ENCODE measurements around the gene USP17L5. TPM values are rescaled to one million over a fixed set of nuclear protein-coding genes. Genes with fewer than 3 reads are reported as not detected.
"Not testable (repeated sequence)": the region's sequence is repeated elsewhere in the genome, so short reads cannot be mapped to it uniquely, and the experiment has no call there.

The USP17L5 gene, protein sequence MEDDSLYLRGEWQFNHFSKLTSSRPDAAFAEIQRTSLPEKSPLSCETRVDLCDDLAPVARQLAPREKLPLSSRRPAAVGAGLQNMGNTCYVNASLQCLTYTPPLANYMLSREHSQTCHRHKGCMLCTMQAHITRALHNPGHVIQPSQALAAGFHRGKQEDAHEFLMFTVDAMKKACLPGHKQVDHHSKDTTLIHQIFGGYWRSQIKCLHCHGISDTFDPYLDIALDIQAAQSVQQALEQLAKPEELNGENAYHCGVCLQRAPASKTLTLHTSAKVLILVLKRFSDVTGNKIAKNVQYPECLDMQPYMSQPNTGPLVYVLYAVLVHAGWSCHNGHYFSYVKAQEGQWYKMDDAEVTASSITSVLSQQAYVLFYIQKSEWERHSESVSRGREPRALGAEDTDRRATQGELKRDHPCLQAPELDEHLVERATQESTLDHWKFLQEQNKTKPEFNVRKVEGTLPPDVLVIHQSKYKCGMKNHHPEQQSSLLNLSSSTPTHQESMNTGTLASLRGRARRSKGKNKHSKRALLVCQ
- not detected for total RNA-seq

DNA sequence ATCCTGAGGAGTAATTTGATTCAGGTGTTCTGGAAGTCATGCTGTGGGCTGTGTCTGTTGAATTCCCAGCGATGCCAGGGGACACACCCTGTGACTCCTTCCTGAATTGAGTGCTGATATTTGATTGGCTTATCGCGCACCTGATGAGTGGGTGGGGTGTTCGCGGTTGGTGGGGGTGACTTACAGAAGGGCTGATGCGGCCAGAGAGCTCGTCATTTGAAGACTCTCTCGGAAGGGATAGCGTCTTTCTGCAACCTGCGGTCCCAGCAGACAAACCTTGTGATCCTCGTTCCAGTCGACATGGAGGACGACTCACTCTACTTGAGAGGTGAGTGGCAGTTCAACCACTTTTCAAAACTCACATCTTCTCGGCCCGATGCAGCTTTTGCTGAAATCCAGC is at the start of gene USP17L5:
Gene USP17L5, plus strand, starts transcription at position 301 of the 400 bp plus-strand sequence. Its CDS starts 0 bp downstream, at position 301.
- H3K4me3 ChIP-seq (ENCODE audit: low read depth, poor library complexity, severe bottlenecking); intact Hi-C loops (cut with DNase I; ENCODE audit: low total_unique reads); DNase-seq (ENCODE audit: low spot score in 2 of 2): not testable (repeated sequence)
- no CpG with 5 or more reads among the region's 15 CpGs for WGBS, 2 donors

DNA sequence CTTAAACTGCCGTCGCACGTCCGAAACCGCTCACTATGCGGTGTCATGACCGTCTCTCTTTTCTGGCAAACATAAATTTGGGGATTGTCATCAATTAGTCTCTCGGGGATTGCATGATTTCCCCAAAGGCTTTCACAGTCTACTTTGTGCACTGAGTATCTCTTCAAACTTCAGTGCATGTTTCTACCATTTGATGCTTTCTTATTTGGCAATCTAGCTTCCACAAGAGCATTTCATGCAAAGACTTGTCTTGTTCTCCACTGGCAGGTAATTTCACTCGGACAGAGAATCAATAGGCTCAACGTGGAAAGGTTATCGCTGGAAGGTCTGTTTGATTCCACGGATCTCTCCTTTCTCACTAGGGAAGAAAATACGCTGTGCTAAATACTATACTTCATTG is 15.0 kb upstream of the USP17L5 start:
- DNase-seq (ENCODE audit: low spot score in 2 of 2); H3K4me3 ChIP-seq (ENCODE audit: low read depth, poor library complexity, severe bottlenecking); intact Hi-C loops (cut with DNase I; ENCODE audit: low total_unique reads): not testable (repeated sequence)
- WGBS, 2 donors, result 74 to 86% methylated on average over 5 to 7 of the region's 13 CpGs

DNA sequence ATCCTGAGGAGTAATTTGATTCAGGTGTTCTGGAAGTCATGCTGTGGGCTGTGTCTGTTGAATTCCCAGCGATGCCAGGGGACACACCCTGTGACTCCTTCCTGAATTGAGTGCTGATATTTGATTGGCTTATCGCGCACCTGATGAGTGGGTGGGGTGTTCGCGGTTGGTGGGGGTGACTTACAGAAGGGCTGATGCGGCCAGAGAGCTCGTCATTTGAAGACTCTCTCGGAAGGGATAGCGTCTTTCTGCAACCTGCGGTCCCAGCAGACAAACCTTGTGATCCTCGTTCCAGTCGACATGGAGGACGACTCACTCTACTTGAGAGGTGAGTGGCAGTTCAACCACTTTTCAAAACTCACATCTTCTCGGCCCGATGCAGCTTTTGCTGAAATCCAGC is 14.3 kb upstream of the USP17L5 start, which contains the start of gene USP17L24:
Gene USP17L24, plus strand, starts transcription at position 301 of the 400 bp plus-strand sequence. Its CDS starts 0 bp downstream, at position 301.
- WGBS, 2 donors, result no CpG with 5 or more reads among the region's 15 CpGs
- H3K4me3 ChIP-seq (ENCODE audit: low read depth, poor library complexity, severe bottlenecking); DNase-seq (ENCODE audit: low spot score in 2 of 2); intact Hi-C loops (cut with DNase I; ENCODE audit: low total_unique reads): not testable (repeated sequence)

DNA sequence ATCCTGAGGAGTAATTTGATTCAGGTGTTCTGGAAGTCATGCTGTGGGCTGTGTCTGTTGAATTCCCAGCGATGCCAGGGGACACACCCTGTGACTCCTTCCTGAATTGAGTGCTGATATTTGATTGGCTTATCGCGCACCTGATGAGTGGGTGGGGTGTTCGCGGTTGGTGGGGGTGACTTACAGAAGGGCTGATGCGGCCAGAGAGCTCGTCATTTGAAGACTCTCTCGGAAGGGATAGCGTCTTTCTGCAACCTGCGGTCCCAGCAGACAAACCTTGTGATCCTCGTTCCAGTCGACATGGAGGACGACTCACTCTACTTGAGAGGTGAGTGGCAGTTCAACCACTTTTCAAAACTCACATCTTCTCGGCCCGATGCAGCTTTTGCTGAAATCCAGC is 9.6 kb upstream of the USP17L5 start, which contains the start of gene USP17L25:
Gene USP17L25, plus strand, starts transcription at position 301 of the 400 bp plus-strand sequence. Its CDS starts 0 bp downstream, at position 301.
- no CpG with 5 or more reads among the region's 15 CpGs for WGBS, 2 donors
- DNase-seq (ENCODE audit: low spot score in 2 of 2); intact Hi-C loops (cut with DNase I; ENCODE audit: low total_unique reads); H3K4me3 ChIP-seq (ENCODE audit: low read depth, poor library complexity, severe bottlenecking): not testable (repeated sequence)

DNA sequence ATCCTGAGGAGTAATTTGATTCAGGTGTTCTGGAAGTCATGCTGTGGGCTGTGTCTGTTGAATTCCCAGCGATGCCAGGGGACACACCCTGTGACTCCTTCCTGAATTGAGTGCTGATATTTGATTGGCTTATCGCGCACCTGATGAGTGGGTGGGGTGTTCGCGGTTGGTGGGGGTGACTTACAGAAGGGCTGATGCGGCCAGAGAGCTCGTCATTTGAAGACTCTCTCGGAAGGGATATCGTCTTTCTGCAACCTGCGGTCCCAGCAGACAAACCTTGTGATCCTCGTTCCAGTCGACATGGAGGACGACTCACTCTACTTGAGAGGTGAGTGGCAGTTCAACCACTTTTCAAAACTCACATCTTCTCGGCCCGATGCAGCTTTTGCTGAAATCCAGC is 4.8 kb upstream of the USP17L5 start, which contains the start of gene USP17L26:
Gene USP17L26, plus strand, starts transcription at position 301 of the 400 bp plus-strand sequence. Its CDS starts 0 bp downstream, at position 301.
- intact Hi-C loops (cut with DNase I; ENCODE audit: low total_unique reads); H3K4me3 ChIP-seq (ENCODE audit: low read depth, poor library complexity, severe bottlenecking); DNase-seq (ENCODE audit: low spot score in 2 of 2): not testable (repeated sequence)
- no CpG with 5 or more reads among the region's 15 CpGs for WGBS, 2 donors

DNA sequence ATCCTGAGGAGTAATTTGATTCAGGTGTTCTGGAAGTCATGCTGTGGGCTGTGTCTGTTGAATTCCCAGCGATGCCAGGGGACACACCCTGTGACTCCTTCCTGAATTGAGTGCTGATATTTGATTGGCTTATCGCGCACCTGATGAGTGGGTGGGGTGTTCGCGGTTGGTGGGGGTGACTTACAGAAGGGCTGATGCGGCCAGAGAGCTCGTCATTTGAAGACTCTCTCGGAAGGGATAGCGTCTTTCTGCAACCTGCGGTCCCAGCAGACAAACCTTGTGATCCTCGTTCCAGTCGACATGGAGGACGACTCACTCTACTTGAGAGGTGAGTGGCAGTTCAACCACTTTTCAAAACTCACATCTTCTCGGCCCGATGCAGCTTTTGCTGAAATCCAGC is 4.6 kb downstream of the USP17L5 start, which contains the start of gene USP17L27:
Gene USP17L27, plus strand, starts transcription at position 301 of the 400 bp plus-strand sequence. Its CDS starts 0 bp downstream, at position 301.
- no CpG with 5 or more reads among the region's 15 CpGs for WGBS, 2 donors
- H3K4me3 ChIP-seq (ENCODE audit: low read depth, poor library complexity, severe bottlenecking); DNase-seq (ENCODE audit: low spot score in 2 of 2); intact Hi-C loops (cut with DNase I; ENCODE audit: low total_unique reads): not testable (repeated sequence)

DNA sequence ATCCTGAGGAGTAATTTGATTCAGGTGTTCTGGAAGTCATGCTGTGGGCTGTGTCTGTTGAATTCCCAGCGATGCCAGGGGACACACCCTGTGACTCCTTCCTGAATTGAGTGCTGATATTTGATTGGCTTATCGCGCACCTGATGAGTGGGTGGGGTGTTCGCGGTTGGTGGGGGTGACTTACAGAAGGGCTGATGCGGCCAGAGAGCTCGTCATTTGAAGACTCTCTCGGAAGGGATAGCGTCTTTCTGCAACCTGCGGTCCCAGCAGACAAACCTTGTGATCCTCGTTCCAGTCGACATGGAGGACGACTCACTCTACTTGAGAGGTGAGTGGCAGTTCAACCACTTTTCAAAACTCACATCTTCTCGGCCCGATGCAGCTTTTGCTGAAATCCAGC is 9.4 kb downstream of the USP17L5 start, which contains the start of gene USP17L28:
Gene USP17L28, plus strand, starts transcription at position 301 of the 400 bp plus-strand sequence. Its CDS starts 0 bp downstream, at position 301.
- H3K4me3 ChIP-seq (ENCODE audit: low read depth, poor library complexity, severe bottlenecking); DNase-seq (ENCODE audit: low spot score in 2 of 2); intact Hi-C loops (cut with DNase I; ENCODE audit: low total_unique reads): not testable (repeated sequence)
- WGBS, 2 donors, result no CpG with 5 or more reads among the region's 15 CpGs

DNA sequence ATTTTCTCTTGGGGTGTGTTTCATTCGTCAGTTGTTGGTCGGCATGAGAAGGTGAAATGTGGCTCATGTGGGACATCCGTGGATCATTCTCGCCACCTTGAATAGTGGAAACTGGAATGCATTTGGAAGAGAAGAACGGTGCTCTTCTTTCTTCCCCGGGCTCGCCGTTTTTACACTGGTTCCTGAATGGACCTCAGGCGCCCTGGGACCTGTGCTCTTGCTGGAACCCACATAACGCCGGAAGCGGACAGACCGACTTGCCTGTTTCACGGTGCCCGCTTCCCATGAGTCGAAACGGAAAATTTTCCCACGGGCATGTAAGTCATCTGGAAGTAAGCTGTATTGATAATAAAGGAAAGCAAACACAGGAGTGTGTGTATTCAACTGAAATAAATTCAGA is 11.7 kb downstream of the USP17L5 start:
- H3K4me3 ChIP-seq (ENCODE audit: low read depth, poor library complexity, severe bottlenecking); intact Hi-C loops (cut with DNase I; ENCODE audit: low total_unique reads); DNase-seq (ENCODE audit: low spot score in 2 of 2): not testable (repeated sequence)
- WGBS, 2 donors, result no CpG with 5 or more reads among the region's 18 CpGs

DNA sequence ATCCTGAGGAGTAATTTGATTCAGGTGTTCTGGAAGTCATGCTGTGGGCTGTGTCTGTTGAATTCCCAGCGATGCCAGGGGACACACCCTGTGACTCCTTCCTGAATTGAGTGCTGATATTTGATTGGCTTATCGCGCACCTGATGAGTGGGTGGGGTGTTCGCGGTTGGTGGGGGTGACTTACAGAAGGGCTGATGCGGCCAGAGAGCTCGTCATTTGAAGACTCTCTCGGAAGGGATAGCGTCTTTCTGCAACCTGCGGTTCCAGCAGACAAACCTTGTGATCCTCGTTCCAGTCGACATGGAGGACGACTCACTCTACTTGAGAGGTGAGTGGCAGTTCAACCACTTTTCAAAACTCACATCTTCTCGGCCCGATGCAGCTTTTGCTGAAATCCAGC is 14.1 kb downstream of the USP17L5 start, which contains the start of gene USP17L29:
Gene USP17L29, plus strand, starts transcription at position 301 of the 400 bp plus-strand sequence. Its CDS starts 0 bp downstream, at position 301.
- H3K4me3 ChIP-seq (ENCODE audit: low read depth, poor library complexity, severe bottlenecking); DNase-seq (ENCODE audit: low spot score in 2 of 2); intact Hi-C loops (cut with DNase I; ENCODE audit: low total_unique reads): not testable (repeated sequence)
- WGBS, 2 donors, result no CpG with 5 or more reads among the region's 15 CpGs

DNA sequence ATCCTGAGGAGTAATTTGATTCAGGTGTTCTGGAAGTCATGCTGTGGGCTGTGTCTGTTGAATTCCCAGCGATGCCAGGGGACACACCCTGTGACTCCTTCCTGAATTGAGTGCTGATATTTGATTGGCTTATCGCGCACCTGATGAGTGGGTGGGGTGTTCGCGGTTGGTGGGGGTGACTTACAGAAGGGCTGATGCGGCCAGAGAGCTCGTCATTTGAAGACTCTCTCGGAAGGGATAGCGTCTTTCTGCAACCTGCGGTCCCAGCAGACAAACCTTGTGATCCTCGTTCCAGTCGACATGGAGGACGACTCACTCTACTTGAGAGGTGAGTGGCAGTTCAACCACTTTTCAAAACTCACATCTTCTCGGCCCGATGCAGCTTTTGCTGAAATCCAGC is 23.6 kb downstream of the USP17L5 start, which contains the start of gene USP17L30:
Gene USP17L30, plus strand, starts transcription at position 301 of the 400 bp plus-strand sequence. Its CDS starts 0 bp downstream, at position 301.
- DNase-seq (ENCODE audit: low spot score in 2 of 2); H3K4me3 ChIP-seq (ENCODE audit: low read depth, poor library complexity, severe bottlenecking); intact Hi-C loops (cut with DNase I; ENCODE audit: low total_unique reads): not testable (repeated sequence)
- WGBS, 2 donors, result no CpG with 5 or more reads among the region's 15 CpGs

DNA sequence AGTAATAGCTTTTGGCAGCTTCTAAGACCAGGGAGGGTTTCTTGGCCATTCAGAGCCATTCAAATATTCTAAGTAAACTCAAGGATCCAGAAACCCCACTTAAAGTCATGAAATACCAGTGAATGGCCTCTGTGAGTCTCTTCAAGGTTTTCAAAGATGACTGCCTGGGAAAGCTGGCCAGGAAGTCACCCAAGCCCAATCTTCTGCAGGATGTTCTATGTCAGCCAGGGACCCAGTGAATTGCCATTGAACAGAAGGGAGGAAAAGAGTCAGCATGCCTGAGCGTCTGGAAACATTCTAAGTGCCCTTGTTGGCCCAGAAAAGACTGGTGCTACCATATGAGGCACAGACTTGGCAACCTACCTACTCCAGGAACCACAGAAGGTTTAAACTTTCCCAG is 40.7 kb downstream of the USP17L5 start:
- WGBS, 2 donors, result 0 to 44% methylated on average over 1 of the region's 1 CpG
- intact Hi-C loops (cut with DNase I; ENCODE audit: low total_unique reads); DNase-seq (ENCODE audit: low spot score in 2 of 2); H3K4me3 ChIP-seq (ENCODE audit: low read depth, poor library complexity, severe bottlenecking): not testable (repeated sequence)

DNA sequence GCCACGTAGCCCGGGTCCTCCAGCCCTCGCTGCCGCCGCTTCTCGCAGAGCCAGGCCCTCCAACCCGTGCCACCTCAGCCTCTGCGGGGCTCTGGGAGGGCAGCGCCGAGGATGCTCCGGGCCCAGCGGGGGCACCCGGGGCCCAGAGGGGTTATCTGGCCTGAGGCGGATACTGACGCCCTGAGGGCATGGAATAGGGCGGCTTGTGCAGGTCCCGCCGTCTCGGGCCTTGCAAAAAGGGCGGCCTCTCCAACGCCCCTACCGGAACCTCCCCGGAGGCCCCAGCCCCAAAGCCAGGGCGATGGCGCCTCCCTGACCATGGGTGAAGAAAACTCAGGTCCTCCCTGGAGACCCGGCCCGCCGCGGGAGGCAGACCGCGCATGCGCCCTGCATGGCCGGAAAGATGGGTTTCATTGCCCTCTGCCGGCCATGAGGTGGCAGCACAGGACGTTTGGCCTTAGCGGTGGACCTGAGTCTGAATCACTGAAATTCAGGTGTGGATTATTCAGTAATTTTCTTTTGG is 41.9 kb downstream of the USP17L5 start:
- DNase-seq (ENCODE audit: low spot score in 2 of 2); intact Hi-C loops (cut with DNase I; ENCODE audit: low total_unique reads); H3K4me3 ChIP-seq (ENCODE audit: low read depth, poor library complexity, severe bottlenecking): not testable (repeated sequence)
- WGBS, 2 donors, result 10 to 38% methylated on average over 6 to 18 of the region's 36 CpGs
